Measurements from ENCODE around the gene PLCB4.

PLCB4 gene

GRCh38 chr20:9442858-9443257, 374.0 kb downstream of the PLCB4 start:
- H3K36me3 ChIP-seq (replicated peaks), result no peaks in the 10 kb centered on the region
- no peak overlapping the region for H3K4me3 ChIP-seq (ENCODE audit: low read depth, low read length)
- in situ Hi-C loops (cut with HindIII; ENCODE audit: low pct_ligation_motif_present, low sequenced_read_pairs), result no loop called here
- H3K27ac ChIP-seq, result no peak overlapping the region
- H3K27me3 ChIP-seq (replicated peaks), result no peaks in the 10 kb centered on the region
- DNase-seq, result no peak
- TF ChIP-seq, protein P1, sequence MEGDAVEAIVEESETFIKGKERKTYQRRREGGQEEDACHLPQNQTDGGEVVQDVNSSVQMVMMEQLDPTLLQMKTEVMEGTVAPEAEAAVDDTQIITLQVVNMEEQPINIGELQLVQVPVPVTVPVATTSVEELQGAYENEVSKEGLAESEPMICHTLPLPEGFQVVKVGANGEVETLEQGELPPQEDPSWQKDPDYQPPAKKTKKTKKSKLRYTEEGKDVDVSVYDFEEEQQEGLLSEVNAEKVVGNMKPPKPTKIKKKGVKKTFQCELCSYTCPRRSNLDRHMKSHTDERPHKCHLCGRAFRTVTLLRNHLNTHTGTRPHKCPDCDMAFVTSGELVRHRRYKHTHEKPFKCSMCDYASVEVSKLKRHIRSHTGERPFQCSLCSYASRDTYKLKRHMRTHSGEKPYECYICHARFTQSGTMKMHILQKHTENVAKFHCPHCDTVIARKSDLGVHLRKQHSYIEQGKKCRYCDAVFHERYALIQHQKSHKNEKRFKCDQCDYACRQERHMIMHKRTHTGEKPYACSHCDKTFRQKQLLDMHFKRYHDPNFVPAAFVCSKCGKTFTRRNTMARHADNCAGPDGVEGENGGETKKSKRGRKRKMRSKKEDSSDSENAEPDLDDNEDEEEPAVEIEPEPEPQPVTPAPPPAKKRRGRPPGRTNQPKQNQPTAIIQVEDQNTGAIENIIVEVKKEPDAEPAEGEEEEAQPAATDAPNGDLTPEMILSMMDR (IDR thresholded peaks at IDR 0.05; ENCODE audit: low read depth, low read length, missing control alignments), result no peak

- TF ChIP-seq, protein P1 (IDR thresholded peaks at IDR 0.05; ENCODE audit: low read depth, low read length, missing control alignments), result no peak
- Histone ChIP-seq H3K27me3 (replicated peaks) (no peaks in the 10 kb centered on the region), H3K27ac (no peak overlapping the region), H3K36me3 (replicated peaks) (no peaks in the 10 kb centered on the region), H3K4me3 (ENCODE audit: low read depth, low read length) (no peak overlapping the region)
- no peak for DNase-seq
- in situ Hi-C loops (cut with HindIII; ENCODE audit: low pct_ligation_motif_present, low sequenced_read_pairs), result no loop called here
Measured at GRCh38 chr20:9444921-9445320, 376.0 kb downstream of the PLCB4 start.

- no peak overlapping the region for H3K27ac ChIP-seq
- no peaks in the 10 kb centered on the region for H3K36me3 ChIP-seq (replicated peaks)
- TF ChIP-seq, protein P1 (IDR thresholded peaks at IDR 0.05; ENCODE audit: low read depth, low read length, missing control alignments), result no peak
- no peak overlapping the region for H3K4me3 ChIP-seq (ENCODE audit: low read depth, low read length)
- no peak for DNase-seq
- no peaks in the 10 kb centered on the region for H3K27me3 ChIP-seq (replicated peaks)
- in situ Hi-C loops (cut with HindIII; ENCODE audit: low pct_ligation_motif_present, low sequenced_read_pairs), result no loop called here
Measured at GRCh38 chr20:9447182-9447581, 378.3 kb downstream of the PLCB4 start.

DNA sequence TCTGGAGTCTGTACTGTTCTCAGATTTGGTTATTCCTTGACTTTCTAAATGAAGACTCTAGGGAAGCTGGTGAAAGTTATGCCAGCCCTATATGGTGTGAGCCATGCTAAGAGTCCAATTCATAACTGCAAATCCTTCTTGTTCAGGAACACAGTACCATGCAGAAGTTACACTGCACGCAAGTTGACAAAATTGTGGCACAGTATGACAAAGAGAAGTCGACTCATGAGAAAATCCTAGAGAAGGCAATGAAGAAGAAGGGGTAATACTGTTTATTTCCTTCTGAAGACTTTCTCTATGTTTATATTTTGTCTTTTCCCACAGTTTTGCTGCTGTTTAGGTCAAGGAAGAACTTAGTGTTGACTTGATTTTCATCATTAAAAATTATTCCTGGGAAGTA, 384.3 kb downstream of the PLCB4 start:
- H3K36me3 ChIP-seq (replicated peaks), result no peaks in the 10 kb centered on the region
- H3K4me3 ChIP-seq (ENCODE audit: low read depth, low read length), result no peak overlapping the region
- H3K27ac ChIP-seq, result no peak overlapping the region
- TF ChIP-seq, protein P1 (IDR thresholded peaks at IDR 0.05; ENCODE audit: low read depth, low read length, missing control alignments), result no peak
- no peaks in the 10 kb centered on the region for H3K27me3 ChIP-seq (replicated peaks)
- in situ Hi-C loops (cut with HindIII; ENCODE audit: low pct_ligation_motif_present, low sequenced_read_pairs), result no loop called here
- no peak for DNase-seq

DNA sequence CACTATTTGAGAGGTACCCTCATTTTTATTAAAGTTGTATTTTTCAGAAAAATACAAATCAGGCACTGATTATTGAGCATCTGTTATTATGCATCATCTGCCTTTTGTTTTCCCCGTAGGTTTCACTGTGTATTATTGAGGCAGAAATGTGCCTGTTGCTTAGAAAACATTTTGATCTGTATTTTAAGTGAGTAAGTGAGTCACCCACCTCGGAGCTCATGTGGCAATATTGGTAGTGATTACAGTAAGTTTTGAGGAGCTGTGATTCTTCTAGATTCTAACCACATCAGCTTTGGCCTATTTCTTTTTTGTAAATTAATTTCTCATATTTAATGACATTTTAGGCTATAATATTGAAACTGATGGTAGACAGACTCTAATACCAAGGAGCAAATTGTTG, 385.9 kb downstream of the PLCB4 start:
- DNase-seq, result no peak
- H3K27ac ChIP-seq, result no peak overlapping the region
- H3K27me3 ChIP-seq (replicated peaks), result no peaks in the 10 kb centered on the region
- no peak overlapping the region for H3K4me3 ChIP-seq (ENCODE audit: low read depth, low read length)
- TF ChIP-seq, protein P1 (IDR thresholded peaks at IDR 0.05; ENCODE audit: low read depth, low read length, missing control alignments), result no peak
- no peaks in the 10 kb centered on the region for H3K36me3 ChIP-seq (replicated peaks)
- in situ Hi-C loops (cut with HindIII; ENCODE audit: low pct_ligation_motif_present, low sequenced_read_pairs), result no loop called here

DNA sequence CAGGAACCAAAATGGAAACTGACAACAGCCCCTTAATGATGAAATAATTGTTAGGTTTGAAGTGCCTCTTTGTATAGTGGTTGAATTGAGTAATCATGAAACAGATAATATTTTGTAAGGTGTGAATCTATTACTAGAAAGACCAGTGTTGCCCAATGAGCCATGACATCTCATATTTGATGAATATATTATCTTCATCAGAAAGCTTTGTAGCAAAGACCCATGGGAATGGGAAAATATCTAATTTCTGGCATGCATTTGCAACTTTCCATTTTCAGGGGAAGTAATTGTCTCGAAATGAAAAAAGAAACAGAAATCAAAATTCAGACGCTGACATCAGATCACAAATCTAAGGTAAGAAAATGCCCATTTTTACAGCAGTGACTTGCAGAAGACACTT, 388.2 kb downstream of the PLCB4 start:
- Histone ChIP-seq H3K36me3 (replicated peaks) (no peaks in the 10 kb centered on the region), H3K27me3 (replicated peaks) (no peaks in the 10 kb centered on the region), H3K4me3 (ENCODE audit: low read depth, low read length) (no peak overlapping the region), H3K27ac (no peak overlapping the region)
- in situ Hi-C loops (cut with HindIII; ENCODE audit: low pct_ligation_motif_present, low sequenced_read_pairs), result no loop called here
- no peak for DNase-seq
- TF ChIP-seq, protein P1 (IDR thresholded peaks at IDR 0.05; ENCODE audit: low read depth, low read length, missing control alignments), result no peak
